ENCODE results near the gene DNAH12.

GRCh38 chr3:57292897-57293526 is 251.1 kb downstream of the DNAH12 start:
- TF ChIP-seq CTCF (IDR thresholded peaks at IDR 0.05; ENCODE audit: low read depth, low read length) (no peak), MAX (IDR thresholded peaks at IDR 0.05; ENCODE audit: low read depth, low read length) (no peak), POLR2A (IDR thresholded peaks at IDR 0.05; ENCODE audit: extremely low read depth, insufficient read length) (no peak)
